HPDE6-E6E7 (cell line): Measurements from ENCODE around the gene GPATCH2L.
A peak's percentile ranks its signal among the peaks of the same experiment; 100 is the strongest.

Experiments
- DNase-seq: peaks from one replicate; pipeline ENCODE4 v3.0.0; 2011; ENCODE audit warnings: missing footprints; ENCODE audit errors: extremely low spot score

The GPATCH2L gene

DNA sequence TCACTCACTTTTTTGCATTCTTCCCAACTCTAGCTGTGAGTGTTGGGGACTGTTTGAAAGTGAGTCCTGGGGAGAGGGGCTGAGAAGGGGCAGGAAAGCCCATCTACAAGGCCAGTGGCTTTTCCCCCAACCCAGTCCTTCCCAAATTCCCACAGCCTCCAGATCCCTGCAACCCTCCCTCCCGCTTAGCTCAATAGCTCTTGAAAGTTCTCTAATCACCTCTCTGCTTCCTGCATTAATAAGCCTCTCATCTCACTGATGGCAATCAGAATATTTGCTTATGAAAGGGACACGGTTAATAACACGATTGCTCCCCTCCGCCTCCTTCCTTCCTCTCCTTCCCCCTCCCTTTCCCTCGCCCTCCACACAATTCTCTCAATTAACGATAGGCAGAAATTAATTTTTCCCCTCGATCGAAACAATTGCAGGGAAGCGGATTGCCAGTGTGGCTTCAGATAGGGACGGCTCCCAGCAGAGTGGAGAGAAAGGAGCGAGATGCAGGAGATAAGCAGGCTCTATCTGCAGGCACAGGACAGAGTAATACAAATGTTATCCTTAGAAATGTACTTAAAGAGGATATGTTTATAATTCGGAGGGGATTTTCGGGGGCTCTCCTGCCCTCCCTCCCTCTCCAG is 15.1 kb upstream of the GPATCH2L start:
- DNase-seq, result no peak

DNA sequence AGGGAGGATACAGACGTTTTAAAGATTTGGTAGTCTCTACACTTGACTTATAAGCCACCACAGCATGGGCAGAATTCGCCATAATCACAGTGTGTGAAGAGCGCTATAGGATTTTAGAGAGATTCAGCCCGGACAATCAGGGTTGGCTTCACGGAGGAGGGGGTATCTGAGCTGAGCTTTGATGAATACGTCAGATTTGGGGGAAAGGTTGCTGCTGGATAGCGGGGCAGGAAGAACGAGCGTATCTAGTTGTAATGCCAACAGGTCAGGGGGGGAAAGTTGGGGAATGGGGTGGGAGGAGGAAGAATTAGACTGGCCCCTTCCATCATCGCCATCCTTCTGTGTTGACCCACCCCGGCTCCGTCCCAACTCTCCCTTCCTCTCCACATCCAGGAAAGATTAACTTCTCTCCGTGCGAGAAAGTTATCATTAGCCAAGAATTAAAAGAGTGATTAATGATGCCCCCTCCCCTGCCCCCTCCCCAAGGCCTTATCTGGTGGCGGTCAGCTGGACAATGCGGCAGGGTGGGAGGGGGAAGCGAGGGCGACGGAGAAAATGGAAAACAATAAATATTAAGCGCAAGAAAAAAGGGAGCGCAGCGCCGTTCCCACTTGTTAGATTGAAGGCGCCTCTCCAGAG is 13.5 kb upstream of the GPATCH2L start:
- DNase-seq, result no peak

DNA sequence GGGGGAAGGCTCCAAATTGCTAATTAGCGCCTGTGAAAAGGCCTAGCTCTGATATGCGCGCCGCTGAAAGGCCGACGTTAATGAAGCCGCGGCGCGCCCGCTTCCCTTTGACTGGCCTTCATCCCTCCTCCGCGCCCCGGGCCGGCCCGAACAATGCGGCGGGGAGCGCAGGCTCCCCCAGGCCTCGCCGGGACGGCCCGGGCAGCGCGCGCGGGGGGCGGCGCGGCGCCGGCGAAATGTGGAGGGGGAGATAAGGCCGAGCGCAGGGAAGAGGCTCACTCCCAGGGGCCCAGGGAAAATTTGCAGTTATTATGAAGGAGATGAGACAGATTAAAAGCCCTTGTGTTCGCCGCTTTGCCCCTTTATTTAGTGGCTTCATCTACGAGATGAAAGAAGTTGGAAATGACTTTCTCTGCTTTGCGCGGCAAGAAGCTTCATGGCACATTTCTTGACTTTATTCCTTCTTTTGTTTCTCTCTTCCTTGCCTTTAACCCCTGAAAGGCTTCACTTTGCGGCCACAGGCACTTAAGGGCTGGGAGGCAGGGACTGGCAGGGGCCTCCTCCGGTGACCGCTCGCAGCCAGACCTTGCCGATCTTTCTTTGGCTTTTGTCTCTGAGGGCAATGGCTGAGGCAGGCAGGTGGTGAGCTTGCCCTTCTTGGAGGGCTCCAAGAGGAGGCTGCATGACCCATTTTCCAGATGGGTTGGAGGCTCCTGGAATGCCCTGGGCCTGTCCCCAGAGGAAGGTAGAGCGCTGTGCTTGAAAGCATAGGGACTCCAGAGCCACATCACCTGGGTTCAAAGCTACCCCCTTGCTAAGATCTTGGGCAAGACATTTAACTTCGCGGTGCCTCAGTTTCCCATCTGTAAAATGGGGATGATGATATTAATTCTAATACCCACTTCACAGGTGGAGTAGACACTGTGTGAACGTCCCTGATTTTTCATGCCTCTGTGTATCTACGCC is 12.7 kb upstream of the GPATCH2L start:
- DNase-seq, result no peak

DNA sequence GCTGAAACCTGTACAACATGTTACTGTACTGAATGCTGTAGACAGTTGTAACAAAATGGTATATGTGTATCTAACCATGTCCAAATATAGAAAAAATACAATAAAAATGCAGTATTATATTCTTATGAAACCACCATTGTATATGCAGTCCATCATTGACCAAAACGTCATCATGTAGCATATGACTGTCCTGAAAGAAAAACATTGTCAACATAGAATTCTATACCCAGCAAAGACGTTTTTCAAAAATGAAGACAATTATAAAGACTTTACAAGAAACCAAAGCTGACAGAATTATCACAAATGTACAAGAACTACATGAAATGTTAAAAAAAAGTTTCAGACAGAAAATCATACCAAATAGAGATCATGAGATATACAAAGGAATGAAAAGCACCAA is 8.1 kb upstream of the GPATCH2L start:
- no peak for DNase-seq

DNA sequence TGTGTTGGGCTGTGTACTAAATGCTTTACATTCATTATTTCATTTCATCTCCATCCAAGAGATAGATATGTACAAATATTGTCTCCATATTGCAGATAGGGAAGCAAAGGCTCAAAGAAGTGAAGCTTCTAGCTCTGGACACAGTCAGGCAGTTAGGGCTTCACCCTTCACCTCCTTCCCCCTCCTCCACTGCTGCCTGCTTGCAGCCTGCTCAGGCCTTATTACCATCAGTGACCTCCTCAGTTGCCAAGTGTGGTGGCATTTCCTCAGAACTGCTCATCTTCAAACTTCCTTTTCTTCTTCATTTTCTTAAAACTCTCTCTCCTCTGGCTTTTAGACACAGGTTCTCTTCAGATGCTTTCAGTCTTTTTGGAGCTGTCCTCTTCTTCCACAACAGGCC is 4.7 kb upstream of the GPATCH2L start:
- DNase-seq, result no peak

DNA sequence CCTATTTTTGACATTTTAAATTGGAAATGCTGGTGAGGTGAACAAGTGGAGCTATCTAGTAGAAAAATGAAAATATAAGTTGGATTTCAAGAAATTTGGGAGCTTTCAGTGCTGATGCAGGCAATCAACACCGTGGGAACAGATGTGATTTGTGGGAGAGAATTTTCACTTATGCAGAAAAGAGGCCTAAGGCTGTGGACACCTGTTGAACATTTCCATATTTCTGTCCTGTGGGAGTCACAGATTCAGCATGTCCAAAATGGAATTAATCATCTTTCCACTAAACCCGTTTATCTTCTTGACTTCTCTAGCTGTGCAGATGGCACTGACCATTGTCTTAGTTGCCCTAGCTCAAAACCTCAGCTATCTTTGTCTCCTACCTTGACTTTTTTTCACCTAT is 2.5 kb upstream of the GPATCH2L start:
- DNase-seq, result no peak

DNA sequence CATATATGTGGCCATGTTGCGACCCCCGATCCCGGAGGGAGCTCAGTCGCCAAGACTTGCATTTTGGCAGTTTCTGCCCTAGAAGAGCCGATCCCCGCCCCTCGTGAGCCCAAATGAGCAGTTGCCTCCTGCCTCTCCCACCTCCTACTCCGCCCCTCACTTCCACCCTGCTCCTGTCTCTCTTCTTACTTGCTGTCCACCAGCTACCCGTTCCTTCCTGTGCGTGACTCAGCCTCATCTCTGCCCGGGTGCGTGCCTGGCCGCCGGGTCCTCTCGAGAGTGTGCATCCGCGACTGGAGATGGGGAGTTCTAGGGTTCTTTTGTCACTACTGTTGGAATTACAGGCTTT is 585 bp downstream of the GPATCH2L start:
- DNase-seq, result peak; percentile 97

DNA sequence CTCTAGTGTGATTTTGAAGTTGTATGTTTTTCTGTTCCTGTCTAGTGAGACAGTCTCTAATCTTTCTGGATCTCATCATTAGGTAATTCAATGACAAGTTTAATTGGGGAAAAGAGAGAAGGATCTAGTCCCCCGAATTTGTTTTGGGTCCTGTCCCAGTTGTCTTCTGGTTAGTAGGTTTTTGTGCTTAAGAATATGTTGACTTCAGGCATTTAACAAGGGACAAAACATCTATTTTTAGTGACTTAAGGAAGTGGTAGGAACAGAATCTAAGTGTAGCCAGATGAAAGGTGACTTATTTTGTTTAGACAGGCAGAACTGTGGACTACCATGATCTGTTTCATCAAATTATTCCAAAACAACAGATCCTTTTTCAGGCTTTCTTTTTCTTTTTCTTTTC is 2.2 kb downstream of the GPATCH2L start:
- DNase-seq, result no peak

DNA sequence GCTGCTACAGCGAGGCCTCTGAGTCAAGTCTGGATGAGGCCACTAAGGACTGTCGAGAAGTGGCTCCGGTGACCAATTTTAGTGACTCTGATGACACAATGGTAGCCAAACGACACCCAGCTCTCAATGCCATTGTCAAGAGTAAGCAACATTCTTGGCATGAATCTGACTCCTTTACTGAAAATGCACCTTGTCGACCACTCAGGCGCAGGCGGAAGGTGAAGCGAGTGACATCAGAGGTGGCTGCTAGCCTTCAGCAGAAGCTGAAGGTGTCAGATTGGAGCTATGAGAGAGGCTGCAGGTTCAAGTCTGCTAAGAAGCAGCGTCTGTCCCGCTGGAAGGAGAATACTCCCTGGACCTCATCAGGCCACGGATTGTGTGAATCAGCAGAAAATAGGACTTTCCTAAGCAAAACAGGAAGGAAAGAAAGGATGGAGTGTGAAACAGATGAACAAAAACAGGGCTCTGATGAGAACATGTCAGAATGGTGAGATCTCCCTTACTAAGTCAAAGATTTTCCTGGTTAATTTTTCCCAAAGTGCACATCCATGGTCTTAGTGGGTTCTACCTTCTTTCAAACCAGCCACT is 2.9 kb downstream of the GPATCH2L start:
- DNase-seq, result no peak

DNA sequence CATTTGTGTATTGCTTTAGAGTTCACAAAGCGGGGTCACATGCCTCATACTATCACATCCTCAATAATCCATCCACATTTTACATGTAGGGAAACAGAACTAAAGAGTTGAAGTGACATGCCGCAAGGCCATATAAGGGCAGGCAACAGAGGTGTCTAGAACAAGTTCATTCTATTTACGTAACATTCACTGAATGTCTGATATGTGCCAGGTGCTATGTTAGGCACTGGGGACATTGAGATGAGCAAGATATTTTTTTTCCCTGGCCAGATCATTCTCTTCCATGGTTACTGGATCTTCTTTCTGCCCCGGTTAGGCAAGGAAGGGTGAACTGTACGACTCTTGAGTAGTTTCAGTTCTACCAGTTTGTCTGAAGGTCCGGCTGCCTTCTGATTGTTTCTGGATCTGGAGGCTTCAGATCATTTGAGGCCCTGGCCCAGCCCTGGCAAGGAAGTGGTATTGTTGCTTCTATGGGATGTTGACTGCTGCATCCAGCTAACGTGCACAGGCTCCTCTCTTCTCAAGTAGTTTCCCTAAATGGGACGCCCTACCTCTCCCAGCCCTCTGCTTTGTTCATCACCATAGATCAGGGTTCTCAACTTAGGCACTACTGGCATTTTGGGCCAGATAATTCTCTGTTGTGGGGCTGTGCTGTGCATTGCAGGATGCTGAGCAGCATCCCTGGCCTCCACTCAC is 12.1 kb downstream of the GPATCH2L start:
- DNase-seq, result no peak

DNA sequence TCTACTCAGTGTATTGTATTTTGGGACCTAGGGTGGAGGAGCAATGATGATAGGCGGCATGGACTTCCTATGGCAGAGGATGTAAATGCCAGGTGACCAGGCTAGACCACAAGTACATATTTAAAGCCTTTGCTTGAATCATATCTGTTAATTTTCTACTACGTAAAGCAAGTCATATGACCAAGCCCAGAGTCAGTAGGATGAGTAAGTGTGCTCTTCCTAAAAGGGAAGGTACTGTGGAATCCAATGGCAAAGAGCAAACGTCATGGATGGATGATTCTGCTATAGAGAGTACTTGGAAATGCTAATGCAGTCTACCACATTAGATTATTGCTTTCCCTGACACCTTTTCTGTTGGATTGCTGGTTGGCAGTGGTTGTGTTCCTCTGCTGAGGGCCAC is 16.8 kb downstream of the GPATCH2L start:
- DNase-seq, result no peak

DNA sequence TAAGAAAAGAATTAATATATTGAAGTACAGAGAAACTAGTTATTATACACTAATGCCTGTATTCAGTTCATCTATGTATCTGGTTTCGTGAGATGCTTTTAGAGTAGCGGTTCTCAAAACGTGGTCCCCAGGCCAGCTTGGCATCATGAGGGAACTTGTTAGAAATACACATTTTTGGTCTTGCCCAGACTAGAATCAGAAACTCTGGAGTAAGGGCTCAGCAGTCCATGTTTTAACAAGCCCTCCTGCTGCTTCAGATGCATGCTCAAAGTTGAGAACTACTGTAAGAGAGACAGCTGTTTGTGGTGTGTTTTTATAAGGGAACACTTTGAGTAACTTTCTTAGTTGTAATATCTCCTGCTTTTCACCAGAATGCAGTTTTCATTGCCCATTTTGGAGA is 18.1 kb downstream of the GPATCH2L start:
- DNase-seq, result no peak

DNA sequence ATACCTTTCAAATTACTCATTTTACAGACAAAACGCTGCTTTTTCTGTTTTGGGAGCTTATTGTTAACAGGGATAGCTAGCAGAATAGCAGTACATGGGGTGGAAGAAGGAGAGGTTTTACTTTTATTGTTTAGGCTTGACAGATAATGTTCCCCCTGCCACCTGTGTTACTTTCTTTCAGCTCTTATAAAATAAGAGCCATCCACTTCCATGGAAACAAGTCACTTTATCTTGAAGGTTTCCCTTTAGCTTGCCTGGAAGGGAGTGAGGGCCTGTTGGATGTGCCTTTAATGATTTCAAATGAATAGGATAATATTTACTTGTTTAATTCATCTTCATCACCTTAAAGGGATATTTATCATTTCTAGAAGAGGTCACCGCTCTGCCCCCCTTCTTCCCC is 23.3 kb downstream of the GPATCH2L start:
- no peak for DNase-seq

DNA sequence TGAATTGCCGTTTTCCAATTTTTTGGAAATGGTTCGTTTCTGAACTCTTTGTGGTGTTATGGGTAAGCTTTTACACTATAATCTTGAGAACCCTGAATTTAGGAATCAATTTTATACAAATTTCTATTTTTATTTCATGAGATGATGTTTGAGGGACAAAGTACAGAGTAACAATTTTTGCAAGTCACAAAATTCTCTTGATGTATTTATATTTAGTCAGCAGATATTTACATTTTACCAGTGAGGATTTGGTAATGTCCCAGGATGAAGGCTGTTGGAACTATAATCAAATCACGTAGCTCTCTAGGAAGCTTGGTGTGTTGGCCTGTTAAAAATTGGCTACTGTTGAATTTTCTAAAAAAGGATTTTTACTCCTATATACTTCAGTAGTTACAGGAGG is 24.2 kb downstream of the GPATCH2L start:
- no peak for DNase-seq

DNA sequence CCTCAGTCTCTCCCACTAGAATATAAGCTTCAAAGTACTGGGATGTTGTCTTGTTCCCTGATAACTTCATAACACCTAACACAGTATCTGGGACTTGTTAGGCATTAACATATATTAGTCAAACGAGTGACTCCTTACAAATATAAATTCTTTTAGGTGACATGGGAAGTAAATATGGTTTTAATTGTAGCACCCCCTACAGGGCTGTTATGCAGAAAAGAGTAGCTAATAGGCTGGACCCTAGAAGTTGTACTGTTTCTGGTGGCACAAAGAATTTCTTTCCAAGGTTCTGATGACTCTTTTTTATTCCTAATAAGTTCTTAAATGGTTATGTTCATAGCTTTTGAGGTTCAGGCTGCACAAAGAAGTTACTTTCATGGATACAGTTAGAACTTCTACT is 29.8 kb downstream of the GPATCH2L start:
- DNase-seq, result no peak

DNA sequence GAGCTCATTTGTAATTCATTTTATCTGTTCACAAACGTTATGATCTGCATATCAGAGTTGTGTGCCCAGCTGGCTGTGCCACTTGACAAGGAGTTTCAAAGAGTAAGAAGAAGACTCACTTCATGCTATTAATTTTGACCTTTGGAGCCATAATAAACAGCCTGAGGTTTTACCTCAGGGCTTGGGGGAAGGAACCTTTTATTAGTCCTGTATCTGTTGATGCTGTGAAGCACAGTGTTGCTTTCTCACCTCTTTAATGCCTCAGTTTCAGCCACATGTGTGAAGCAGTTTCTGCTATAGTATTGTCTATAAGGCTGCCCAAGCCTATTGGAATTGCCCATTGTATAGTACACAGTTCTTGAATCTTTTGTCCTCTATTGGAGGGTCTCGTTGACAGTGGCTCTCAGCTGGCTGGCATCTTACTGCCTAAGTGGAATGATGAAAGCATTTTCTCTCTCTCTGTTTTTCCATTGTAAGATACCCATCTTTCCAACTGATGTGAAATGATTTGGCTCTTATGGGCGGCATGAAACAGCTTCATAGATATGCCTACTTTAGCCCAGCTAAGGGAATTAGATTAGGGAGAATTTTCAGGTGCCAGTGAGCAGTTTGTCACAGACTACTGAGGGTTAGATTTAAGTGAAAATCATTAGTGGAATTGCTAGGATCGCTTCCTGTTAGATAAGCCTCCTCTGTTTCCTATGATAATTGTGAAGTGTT is 34.7 kb downstream of the GPATCH2L start:
- DNase-seq, result no peak

DNA sequence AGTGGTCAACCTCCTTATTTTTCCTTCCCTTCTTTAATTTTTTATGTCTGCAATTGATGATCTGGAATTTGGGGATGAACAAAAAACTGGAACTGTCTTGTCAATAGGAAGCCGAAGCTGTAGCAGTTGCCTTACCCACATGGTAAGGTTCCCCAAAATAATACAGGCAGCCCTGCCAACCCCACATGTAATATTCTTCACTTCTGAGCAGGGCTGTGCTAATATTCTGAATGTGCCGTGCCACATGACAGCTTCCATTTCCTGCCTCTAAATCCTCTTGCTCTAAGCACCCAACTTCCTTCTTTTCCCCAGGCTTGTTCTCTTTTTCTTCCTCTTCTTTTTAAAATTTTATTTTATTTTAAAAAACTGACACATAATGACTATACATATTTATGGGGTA is 39.6 kb downstream of the GPATCH2L start:
- DNase-seq, result no peak

DNA sequence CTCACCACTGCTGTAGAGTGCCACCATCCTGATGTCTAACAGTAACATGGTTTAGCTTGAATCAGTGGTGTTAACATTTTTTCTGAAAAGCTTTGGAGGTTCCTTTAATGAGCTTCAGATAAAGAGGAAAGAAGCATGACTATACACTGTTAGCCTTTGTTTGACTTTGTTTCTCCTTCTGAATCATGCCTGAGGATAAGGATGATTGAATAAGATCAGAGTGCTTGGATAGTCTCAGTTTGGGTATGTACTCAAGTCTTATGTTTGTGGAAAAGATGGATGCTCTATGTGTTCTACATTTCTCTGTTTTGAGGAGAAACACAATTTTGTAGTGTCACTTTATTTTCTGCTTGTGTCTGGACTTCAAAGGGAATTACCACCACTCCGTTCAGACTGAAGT is 42.0 kb downstream of the GPATCH2L start:
- DNase-seq, result no peak

DNA sequence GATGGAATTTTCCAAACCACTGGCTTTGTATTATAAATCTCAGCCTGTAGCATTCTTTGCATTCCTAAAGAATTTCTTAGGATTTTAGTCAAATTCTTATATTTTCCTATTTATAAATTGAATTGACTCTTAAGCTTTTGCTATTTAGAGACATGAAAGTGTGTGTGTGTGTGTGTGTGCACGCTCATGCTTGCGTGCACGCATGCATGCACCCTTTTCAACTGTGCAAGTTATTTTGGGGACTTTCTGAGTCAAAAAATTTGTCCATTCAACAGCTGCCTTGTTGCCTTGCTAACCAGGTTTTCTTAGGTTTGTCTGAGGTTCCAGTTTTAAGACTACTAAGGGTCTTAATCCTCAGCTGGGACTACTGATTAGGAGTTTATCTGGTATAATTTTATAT is 42.6 kb downstream of the GPATCH2L start:
- DNase-seq, result no peak

DNA sequence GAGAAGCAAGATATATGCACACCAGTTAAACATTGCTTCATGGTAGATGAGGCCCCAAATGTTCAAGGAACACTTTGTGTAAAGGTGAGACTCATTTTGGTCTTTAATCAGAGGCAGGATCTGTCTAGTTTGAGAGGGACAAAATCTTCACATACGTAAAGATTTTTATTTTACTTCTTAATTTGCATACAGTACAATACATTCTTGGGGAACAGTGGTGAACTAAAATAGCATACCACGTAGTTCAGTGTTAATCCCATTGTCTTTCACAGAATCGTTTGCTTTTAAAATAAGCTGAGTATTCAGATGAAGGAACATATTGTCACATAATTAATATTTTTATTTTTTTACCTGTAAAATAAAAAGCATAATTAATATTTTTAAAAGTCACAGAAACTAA is 43.3 kb downstream of the GPATCH2L start:
- no peak for DNase-seq

DNA sequence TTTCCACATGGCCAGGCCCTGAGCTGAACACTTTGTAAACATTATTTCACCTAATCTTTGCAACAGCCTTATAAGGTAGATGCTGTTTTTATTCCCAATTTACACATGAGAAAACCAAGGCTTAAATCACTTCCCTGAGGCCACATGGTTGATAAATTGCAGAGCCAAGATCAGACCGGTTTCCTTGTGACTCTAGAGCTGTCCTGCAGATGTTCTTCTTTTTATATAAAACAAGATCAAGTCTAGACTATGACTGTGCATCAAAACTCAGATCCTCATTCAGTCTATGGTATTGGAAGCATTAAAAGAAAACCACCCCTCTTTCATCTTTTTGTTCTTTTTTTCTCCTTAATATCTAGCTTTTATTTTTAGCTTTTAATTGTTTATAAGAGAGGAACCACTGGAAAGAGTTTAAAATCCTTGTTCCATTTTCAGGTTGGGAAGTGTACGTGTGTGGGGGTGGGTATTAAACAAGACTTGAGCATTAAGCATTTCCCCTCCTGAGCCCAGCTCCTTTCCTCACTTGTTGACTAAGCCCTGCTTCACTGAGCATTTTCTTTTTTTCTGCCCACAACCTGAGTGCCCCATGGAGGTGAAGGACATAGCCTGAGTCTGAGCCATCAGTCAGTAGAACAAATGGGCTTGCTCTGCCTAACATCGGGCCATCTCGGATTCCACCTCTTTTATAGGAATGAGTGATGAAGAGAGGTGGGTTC is 45.4 kb downstream of the GPATCH2L start:
- DNase-seq, result no peak
